ENCODE results near the gene KRTAP5-9.

DNA sequence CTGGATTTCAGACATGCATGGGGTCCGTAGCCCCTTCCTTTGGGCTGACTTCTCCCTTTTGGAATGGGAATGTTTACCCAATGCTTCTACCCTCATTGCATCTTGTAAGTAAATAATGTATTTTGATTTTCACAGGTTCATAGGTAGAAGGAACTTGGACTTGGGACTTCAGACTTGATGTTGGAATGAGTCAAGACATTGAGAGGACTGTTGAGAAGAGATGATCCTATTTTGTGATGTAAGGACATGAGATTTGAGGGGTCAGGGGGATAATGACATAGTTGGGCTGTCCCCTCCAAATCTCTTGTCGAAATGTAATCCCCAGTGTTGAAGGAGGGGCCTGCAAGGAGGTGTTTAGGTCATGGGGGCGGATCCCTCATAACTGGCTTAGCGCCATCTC, 16.2 kb downstream of the KRTAP5-9 start:
- TF ChIP-seq CTCF (IDR thresholded peaks at IDR 0.05) = no peak
- no peak for TF ChIP-seq POLR2A (IDR thresholded peaks at IDR 0.05)
- no peak for TF ChIP-seq POLR2AphosphoS5 (IDR thresholded peaks at IDR 0.05)
- no peak for TF ChIP-seq EP300 (IDR thresholded peaks at IDR 0.05)

All from upper lobe of left lung (tissue), 4 donors.